SK-N-SH treated with all-trans-retinoic acid at 6 μM for 48 hours (cell line): ENCODE data around the gene SYNE4.

Experiments
- ATAC-seq: fragments of 200-7000 bp; cut with Tn5 transposase; 3 replicates; pipeline ENCODE4 v1.9.1; 2020; ENCODE audit warnings: mild to moderate bottlenecking, moderate library complexity
- ARNTL ChIP-seq: fragments of 450-650 bp; formaldehyde crosslinking; IDR thresholded peaks from 2 replicates; pipeline ENCODE4 v1.5.0; 2020; ENCODE audit warnings: low read depth, mild to moderate bottlenecking, moderate library complexity, borderline replicate concordance
- BACH2 ChIP-seq: fragments of 250-450 bp; sonication (Bioruptor Pico); IDR thresholded peaks from 2 replicates; pipeline ENCODE4 v1.9.0; 2021; ENCODE audit warnings: mild to moderate bottlenecking, borderline replicate concordance
- CSDC2 ChIP-seq: fragments of 250-450 bp; sonication (Bioruptor Pico); IDR thresholded peaks from 2 replicates; pipeline ENCODE4 v1.5.0; 2020; ENCODE audit warnings: mild to moderate bottlenecking, moderate library complexity
- ESRRG ChIP-seq: fragments of 250-450 bp; sonication (Bioruptor Pico); IDR thresholded peaks from 2 replicates; pipeline ENCODE4 v1.6.1; 2021; ENCODE audit warnings: mild to moderate bottlenecking
- GLIS3 ChIP-seq: fragments of 250-450 bp; sonication (Bioruptor Pico); IDR thresholded peaks from 2 replicates; pipeline ENCODE4 v1.5.0; 2020; ENCODE audit warnings: mild to moderate bottlenecking, moderate library complexity
- ISL1 ChIP-seq: fragments of 250-450 bp; sonication (Bioruptor Pico); IDR thresholded peaks from 2 replicates; pipeline ENCODE4 v2.1.2; 2022; ENCODE audit warnings: mild to moderate bottlenecking, moderate library complexity
- OSR1 ChIP-seq: fragments of 250-450 bp; sonication (Bioruptor Pico); IDR thresholded peaks from 2 replicates; pipeline ENCODE4 v1.8.0; 2022; ENCODE audit warnings: moderate library complexity, mild to moderate bottlenecking, inconsistent platforms
- PATZ1 ChIP-seq: fragments of 250-450 bp; sonication (Bioruptor Pico); IDR thresholded peaks from 2 replicates; pipeline ENCODE4 v1.8.0; 2020; ENCODE audit warnings: mild to moderate bottlenecking, moderate library complexity, borderline replicate concordance
- PPARA ChIP-seq: fragments of 250-450 bp; sonication (Bioruptor Pico); IDR thresholded peaks from 2 replicates; pipeline ENCODE4 v1.5.0; 2020; ENCODE audit warnings: mild to moderate bottlenecking, borderline replicate concordance
- RARB ChIP-seq: fragments of 250-450 bp; sonication (Bioruptor Pico); IDR thresholded peaks from 2 replicates; pipeline ENCODE4 v1.8.0; 2021; ENCODE audit warnings: mild to moderate bottlenecking, moderate library complexity
- SNAI2 ChIP-seq: fragments of 250-450 bp; sonication (Bioruptor Pico); IDR thresholded peaks from 2 replicates; pipeline ENCODE4 v1.5.0; 2020; ENCODE audit warnings: mild to moderate bottlenecking, moderate library complexity
- TCF4 ChIP-seq: fragments of 250-450 bp; sonication (Bioruptor Pico); IDR thresholded peaks from 2 replicates; pipeline ENCODE4 v1.8.0; 2021; ENCODE audit warnings: mild to moderate bottlenecking, moderate library complexity, borderline replicate concordance
- TOX ChIP-seq: fragments of 250-450 bp; sonication (Bioruptor Pico); IDR thresholded peaks from 2 replicates; pipeline ENCODE4 v1.8.0; 2021; ENCODE audit warnings: mild to moderate bottlenecking, moderate library complexity, borderline replicate concordance
- ZC3H10 ChIP-seq: fragments of 250-450 bp; sonication (Bioruptor Pico); IDR thresholded peaks from 2 replicates; pipeline ENCODE4 v1.5.1; 2021; ENCODE audit warnings: mild to moderate bottlenecking, moderate library complexity
- ZFP3 ChIP-seq: fragments of 250-450 bp; sonication (Bioruptor Pico); IDR thresholded peaks from 2 replicates; pipeline ENCODE4 v1.5.0; 2020; ENCODE audit warnings: mild to moderate bottlenecking, moderate library complexity
- ZFP30 ChIP-seq: fragments of 450-650 bp; formaldehyde crosslinking; IDR thresholded peaks from 2 replicates; pipeline ENCODE4 v1.5.0; 2022; ENCODE audit warnings: mild to moderate bottlenecking, moderate library complexity
- ZNF565 ChIP-seq: fragments of 450-650 bp; formaldehyde crosslinking; conservative IDR thresholded peaks from 2 replicates; pipeline ENCODE4 v1.5.0; 2020; ENCODE audit warnings: low read depth, mild to moderate bottlenecking, moderate library complexity
- ZNF70 ChIP-seq: fragments of 450-650 bp; formaldehyde crosslinking; IDR thresholded peaks from 2 replicates; pipeline ENCODE4 v1.5.0; 2020; ENCODE audit warnings: mild to moderate bottlenecking, moderate library complexity
- ZNF8 ChIP-seq: fragments of 450-650 bp; formaldehyde crosslinking; IDR thresholded peaks from 2 replicates; pipeline ENCODE4 v1.5.0; 2020; ENCODE audit warnings: mild to moderate bottlenecking, moderate library complexity
- TF ChIP-seq, protein P1 (sequence below): fragments of 250-450 bp; sonication (Bioruptor Pico); IDR thresholded peaks from 2 replicates; pipeline ENCODE4 v1.5.0; 2020; ENCODE audit warnings: mild to moderate bottlenecking, moderate library complexity
- TF ChIP-seq, protein P2 (sequence below): fragments of 250-450 bp; sonication (Bioruptor Pico); IDR thresholded peaks from 2 replicates; pipeline ENCODE4 v1.5.1; 2020; ENCODE audit warnings: low read depth, mild to moderate bottlenecking, moderate library complexity
- TF ChIP-seq, protein P3 (sequence below): fragments of 250-450 bp; sonication (Bioruptor Pico); IDR thresholded peaks from 2 replicates; pipeline ENCODE4 v1.8.0; 2021; ENCODE audit warnings: low read depth, mild to moderate bottlenecking, moderate library complexity, borderline replicate concordance

Gene SYNE4

GRCh38 chr19:35960432-35960972 lies 48.1 kb downstream of the SYNE4 start (continued):
- TF ChIP-seq, protein P1, sequence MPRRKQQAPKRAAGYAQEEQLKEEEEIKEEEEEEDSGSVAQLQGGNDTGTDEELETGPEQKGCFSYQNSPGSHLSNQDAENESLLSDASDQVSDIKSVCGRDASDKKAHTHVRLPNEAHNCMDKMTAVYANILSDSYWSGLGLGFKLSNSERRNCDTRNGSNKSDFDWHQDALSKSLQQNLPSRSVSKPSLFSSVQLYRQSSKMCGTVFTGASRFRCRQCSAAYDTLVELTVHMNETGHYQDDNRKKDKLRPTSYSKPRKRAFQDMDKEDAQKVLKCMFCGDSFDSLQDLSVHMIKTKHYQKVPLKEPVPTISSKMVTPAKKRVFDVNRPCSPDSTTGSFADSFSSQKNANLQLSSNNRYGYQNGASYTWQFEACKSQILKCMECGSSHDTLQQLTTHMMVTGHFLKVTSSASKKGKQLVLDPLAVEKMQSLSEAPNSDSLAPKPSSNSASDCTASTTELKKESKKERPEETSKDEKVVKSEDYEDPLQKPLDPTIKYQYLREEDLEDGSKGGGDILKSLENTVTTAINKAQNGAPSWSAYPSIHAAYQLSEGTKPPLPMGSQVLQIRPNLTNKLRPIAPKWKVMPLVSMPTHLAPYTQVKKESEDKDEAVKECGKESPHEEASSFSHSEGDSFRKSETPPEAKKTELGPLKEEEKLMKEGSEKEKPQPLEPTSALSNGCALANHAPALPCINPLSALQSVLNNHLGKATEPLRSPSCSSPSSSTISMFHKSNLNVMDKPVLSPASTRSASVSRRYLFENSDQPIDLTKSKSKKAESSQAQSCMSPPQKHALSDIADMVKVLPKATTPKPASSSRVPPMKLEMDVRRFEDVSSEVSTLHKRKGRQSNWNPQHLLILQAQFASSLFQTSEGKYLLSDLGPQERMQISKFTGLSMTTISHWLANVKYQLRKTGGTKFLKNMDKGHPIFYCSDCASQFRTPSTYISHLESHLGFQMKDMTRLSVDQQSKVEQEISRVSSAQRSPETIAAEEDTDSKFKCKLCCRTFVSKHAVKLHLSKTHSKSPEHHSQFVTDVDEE (CRISPR knock-in tag), result no peak
- TF ChIP-seq, protein P2, sequence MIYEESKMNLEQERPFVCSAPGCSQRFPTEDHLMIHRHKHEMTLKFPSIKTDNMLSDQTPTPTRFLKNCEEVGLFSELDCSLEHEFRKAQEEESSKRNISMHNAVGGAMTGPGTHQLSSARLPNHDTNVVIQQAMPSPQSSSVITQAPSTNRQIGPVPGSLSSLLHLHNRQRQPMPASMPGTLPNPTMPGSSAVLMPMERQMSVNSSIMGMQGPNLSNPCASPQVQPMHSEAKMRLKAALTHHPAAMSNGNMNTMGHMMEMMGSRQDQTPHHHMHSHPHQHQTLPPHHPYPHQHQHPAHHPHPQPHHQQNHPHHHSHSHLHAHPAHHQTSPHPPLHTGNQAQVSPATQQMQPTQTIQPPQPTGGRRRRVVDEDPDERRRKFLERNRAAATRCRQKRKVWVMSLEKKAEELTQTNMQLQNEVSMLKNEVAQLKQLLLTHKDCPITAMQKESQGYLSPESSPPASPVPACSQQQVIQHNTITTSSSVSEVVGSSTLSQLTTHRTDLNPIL (CRISPR knock-in tag), result no peak
- TF ChIP-seq GLIS3 (CRISPR knock-in tag) (no peak), ZNF565 (no peak)
- TF ChIP-seq, all 23 proteins: peak for 0

GRCh38 chr19:35959968-35960320 lies 48.7 kb downstream of the SYNE4 start:
- ATAC-seq, result no peak

DNA sequence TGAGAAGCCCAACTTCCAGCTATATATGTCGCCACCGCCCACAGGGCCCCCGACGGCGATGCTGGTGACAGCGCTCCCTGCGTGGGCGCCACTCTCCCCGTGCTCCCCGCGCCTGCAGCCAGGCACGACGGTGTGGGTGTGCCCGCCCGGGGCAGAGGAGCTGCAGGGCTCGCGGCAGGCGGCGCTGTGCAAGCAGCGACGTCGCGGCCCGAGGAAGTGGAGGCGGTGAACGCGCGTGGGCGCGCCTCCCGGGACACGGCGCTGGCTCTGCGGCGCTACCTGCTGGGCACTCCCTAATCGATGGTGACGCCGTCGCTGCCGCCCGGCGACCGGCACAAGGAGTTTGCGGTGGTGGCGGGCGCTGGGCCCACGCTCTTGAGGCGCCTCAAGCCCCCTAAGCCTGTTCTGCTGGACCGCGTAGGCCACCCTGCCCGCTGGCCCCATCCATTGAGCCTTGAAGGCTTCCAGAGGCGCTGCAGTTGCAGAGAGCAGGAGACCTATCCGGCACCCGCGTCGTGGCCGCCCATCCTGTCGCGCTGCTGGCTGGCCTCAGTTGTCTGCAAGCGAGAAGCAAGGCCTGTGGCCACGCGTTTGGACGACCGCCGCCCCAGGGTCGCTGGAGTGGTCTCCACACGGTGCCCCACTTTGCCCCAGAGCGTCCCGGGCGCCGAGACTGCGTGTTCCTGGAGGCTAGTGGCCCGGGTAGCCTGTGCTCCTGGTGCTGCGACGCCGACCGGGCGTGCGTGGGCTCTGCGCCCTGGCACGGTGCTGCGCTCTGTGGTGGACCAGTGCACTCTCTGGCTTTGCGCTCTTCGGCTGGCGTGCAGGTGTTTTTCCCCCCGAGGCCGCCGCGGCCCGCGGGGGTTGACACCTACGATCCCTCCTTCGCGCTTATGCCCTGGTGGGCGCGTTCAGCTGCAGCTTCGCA lies 49.3 kb downstream of the SYNE4 start:
- ATAC-seq, result peak; percentile 76
- TF ChIP-seq PPARA, result no peak
- no peak for TF ChIP-seq SNAI2 (CRISPR knock-in tag)
- no peak for TF ChIP-seq CSDC2 (CRISPR knock-in tag)
- no peak for TF ChIP-seq ZNF565
- no peak for TF ChIP-seq ZFP30 (CRISPR knock-in tag)
- TF ChIP-seq PATZ1, result no peak
- TF ChIP-seq, protein P1 (CRISPR knock-in tag), result no peak
- TF ChIP-seq RARB (CRISPR knock-in tag), result no peak
- no peak for TF ChIP-seq TCF4 (CRISPR knock-in tag)
- no peak for TF ChIP-seq BACH2 (CRISPR knock-in tag)
- TF ChIP-seq ZNF70 (CRISPR knock-in tag), result no peak
- TF ChIP-seq ESRRG (CRISPR knock-in tag), result no peak
- TF ChIP-seq ZC3H10, result no peak
- no peak for TF ChIP-seq GLIS3 (CRISPR knock-in tag)

More at GRCh38 chr19:35959968-35960320, 48.7 kb downstream of the SYNE4 start:
- TF ChIP-seq TOX (CRISPR knock-in tag) (no peak), ZNF8 (CRISPR knock-in tag) (no peak), CSDC2 (CRISPR knock-in tag) (no peak), ISL1 (CRISPR knock-in tag) (no peak), PPARA (no peak), ARNTL (CRISPR knock-in tag) (no peak), ZFP3 (no peak), ZFP30 (CRISPR knock-in tag) (no peak), OSR1 (no peak)
- TF ChIP-seq, protein P3, sequence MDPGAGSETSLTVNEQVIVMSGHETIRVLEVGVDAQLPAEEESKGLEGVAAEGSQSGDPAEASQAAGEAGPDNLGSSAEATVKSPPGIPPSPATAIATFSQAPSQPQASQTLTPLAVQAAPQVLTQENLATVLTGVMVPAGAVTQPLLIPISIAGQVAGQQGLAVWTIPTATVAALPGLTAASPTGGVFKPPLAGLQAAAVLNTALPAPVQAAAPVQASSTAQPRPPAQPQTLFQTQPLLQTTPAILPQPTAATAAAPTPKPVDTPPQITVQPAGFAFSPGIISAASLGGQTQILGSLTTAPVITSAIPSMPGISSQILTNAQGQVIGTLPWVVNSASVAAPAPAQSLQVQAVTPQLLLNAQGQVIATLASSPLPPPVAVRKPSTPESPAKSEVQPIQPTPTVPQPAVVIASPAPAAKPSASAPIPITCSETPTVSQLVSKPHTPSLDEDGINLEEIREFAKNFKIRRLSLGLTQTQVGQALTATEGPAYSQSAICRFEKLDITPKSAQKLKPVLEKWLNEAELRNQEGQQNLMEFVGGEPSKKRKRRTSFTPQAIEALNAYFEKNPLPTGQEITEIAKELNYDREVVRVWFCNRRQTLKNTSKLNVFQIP (CRISPR knock-in tag), result no peak
- TF ChIP-seq, protein P1 (CRISPR knock-in tag), result no peak
